OCI-LY1 (cell line): ENCODE results near the gene GALNT2.

Experiments used
- EZH2 ChIP-seq: fragments of 200-600 bp; sonication (generic), shearing (Covaris generic); IDR thresholded peaks from 2 replicates; pipeline ENCODE4 v1.8.0; 2017; ENCODE audit warnings: borderline replicate concordance, mixed run types, mild to moderate bottlenecking, antibody characterized with exemption, low read length, moderate library complexity, mixed read lengths
- TF ChIP-seq, protein P1 (sequence below): fragments of 200-600 bp; sonication (generic), shearing (Covaris generic); IDR thresholded peaks from 2 replicates; pipeline ENCODE4 v1.5.1; 2017; ENCODE audit warnings: mild to moderate bottlenecking, antibody characterized with exemption, low read length, moderate library complexity, mixed read lengths

DNA sequence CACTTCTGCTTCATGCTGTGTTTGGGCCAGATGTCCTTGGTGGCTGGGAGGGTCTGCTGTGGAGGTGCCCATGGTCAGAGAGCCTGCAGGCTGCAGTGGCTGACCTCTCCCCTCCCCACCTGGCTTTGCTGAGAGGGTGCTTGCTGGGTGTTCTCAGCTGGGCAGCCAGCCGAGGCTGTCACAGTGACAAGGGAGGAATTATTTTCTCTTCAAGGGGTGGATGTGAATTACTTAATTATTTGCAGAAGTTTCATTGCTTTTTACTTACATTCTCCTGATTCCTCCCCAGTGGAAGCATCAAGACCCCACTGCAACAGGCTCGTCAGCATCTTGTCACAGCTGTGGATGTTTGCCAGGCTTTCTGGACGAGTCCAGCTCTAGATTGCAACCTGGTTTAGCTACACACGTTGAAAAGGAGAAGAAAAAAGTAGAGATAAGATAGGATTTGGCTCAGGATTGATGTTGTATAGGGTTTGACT, 70.3 kb downstream of the GALNT2 start:
- TF ChIP-seq, protein P1, sequence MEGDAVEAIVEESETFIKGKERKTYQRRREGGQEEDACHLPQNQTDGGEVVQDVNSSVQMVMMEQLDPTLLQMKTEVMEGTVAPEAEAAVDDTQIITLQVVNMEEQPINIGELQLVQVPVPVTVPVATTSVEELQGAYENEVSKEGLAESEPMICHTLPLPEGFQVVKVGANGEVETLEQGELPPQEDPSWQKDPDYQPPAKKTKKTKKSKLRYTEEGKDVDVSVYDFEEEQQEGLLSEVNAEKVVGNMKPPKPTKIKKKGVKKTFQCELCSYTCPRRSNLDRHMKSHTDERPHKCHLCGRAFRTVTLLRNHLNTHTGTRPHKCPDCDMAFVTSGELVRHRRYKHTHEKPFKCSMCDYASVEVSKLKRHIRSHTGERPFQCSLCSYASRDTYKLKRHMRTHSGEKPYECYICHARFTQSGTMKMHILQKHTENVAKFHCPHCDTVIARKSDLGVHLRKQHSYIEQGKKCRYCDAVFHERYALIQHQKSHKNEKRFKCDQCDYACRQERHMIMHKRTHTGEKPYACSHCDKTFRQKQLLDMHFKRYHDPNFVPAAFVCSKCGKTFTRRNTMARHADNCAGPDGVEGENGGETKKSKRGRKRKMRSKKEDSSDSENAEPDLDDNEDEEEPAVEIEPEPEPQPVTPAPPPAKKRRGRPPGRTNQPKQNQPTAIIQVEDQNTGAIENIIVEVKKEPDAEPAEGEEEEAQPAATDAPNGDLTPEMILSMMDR, result no peak
- no peak for TF ChIP-seq EZH2
